ENCODE results near the gene MS4A18.

Gene MS4A18

GRCh38 chr11:60790726-60791125, 66.2 kb downstream of the MS4A18 start:
- no peak for DNase-seq

DNA sequence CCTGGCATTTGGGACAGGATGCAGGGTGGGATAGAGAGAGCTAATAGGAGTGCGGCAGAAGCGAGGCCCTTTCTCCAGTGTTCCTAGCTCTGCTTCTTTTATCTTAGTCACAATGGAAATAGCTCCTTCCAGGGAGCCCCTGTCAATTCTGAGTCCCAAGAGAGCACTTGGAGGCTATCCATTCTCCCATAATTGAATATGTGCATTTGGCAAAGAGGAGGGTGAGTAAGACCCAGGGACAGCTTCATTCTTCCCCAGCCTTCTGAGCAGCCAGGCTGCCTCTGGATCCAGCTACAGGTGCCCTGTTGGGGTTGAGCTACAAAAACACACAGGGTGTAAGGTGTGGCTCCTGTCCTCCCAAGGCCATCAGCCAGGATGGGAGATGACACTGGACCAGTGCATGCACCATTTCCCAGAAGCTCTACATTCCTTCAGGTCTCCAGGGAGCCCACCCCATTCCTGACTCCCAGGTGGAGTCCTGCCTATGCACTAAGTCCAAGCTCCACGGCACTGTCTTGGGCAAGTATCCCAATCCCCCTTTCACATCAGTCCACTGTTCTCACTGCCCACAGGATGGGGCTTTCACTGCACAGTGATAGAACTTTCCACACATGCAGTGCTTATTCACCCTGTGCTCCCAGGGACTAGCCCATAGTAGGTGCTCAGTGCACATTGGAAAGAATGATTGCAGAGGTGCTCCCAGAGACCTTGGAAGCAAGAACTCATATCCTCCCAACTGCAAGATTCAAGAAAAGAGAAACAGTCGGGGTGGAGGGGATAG, 66.8 kb downstream of the MS4A18 start:
- DNase-seq, result no peak

DNA sequence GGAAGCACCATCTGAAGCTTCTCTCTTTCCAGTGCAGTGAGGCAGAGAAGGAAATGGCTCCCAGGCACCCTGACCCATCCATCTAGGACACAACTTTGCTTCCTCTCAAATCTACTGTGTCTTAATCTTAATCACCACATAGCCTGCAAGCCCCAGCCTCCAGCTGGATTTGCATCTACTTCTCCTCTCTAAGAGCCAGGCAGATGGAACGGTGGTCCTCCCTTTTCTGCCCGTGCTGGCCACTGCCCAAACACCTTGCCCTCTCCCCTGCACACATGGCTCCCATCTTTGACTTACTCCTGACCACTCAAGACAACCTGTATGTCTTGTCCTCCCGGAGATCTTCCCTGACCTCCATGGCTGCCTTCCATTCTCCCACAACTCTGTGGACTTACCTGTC, 68.0 kb downstream of the MS4A18 start:
- no peak for DNase-seq
